Skeletal muscle tissue (tissue), 4 donors: ENCODE measurements around the gene PROSER1. TPM values are rescaled to one million over a fixed set of nuclear protein-coding genes. Genes with fewer than 3 reads are reported as not detected.

Experiments
- H3K27ac ChIP-seq: one replicate; pipeline ENCODE4 v1.7.0; 2013; ENCODE audit warnings: mild to moderate bottlenecking, low read depth, low read length, inconsistent platforms
- H3K27me3 ChIP-seq, 3 donors: one replicate each; pipeline ENCODE4 v1.7.0; 2013; ENCODE audit warnings: low read length in 3 of 3; ENCODE audit not compliant: control insufficient read depth in 3 of 3, insufficient read depth in 3 of 3
- H3K36me3 ChIP-seq, 3 donors: one replicate each; pipeline ENCODE4 v1.7.0; 2013; ENCODE audit warnings: low read length in 3 of 3; ENCODE audit not compliant: control insufficient read depth in 3 of 3, insufficient read depth in 3 of 3
- H3K4me1 ChIP-seq, 3 donors: one replicate each; pipeline ENCODE4 v1.7.0; 2013; ENCODE audit warnings: low read length in 3 of 3, mild to moderate bottlenecking in 3 of 3; ENCODE audit not compliant: control insufficient read depth in 3 of 3, insufficient read depth in 3 of 3
- H3K4me3 ChIP-seq, 3 donors: one replicate each; pipeline ENCODE4 v1.7.0; 2013; ENCODE audit warnings: low read length in 3 of 3
- H3K9ac ChIP-seq, 3 donors: one replicate each; pipeline ENCODE4 v1.7.0; 2013; ENCODE audit warnings: low read length in 3 of 3, mild to moderate bottlenecking in 3 of 3, moderate library complexity in 2 of 3, low read depth in 1 of 3
- H3K9me3 ChIP-seq, 3 donors: one replicate each; pipeline ENCODE4 v1.7.0; 2013; ENCODE audit warnings: low read length in 3 of 3; ENCODE audit not compliant: control insufficient read depth in 3 of 3
- total RNA-seq: library from RNA; depleted of rRNA; stranded (reverse); fragments of >200 nt; gene quantifications from one replicate; pipeline ENCODE4 v1.2.3, GENCODE V29; 2014
- donor health status: Osteomylitis.

Gene PROSER1
- total RNA-seq, 1 donor from 2014 or later = 16.2 TPM

DNA sequence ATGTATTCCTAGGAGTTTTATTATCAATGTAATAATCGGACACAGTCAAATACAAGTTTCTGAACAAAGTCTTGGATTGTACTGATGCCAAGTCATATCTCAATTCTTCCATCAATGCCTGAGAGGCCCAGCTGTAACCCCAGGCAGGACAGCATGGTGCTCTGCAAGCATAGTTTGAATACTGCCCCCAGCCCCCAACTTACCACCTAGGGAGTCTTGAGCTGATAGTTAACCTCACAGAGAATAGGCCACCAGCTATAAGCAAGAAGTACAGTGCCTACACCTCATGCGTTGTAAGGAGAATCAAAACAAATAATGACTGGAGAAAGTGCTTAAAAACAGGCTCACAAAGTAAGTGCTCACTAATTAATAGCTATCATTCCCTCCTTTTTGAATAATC is 2.7 kb downstream of the PROSER1 start:
- peak overlapping the region; percentile 34 to 99 (median 36) for H3K4me3 ChIP-seq
- H3K9me3 ChIP-seq = no peaks in the 10 kb centered on the region
- no peaks in the 10 kb centered on the region for H3K27me3 ChIP-seq
- no peaks in the 10 kb centered on the region for H3K36me3 ChIP-seq
- H3K4me1 ChIP-seq = peaks cover 10 to 35% (median 21%) of the 10 kb centered on the region in 3 donors
- H3K27ac ChIP-seq = no peak overlapping the region
- peak overlapping the region; percentile 27 to 98 (median 58) for H3K9ac ChIP-seq

- no peaks in the 10 kb centered on the region for H3K27me3 ChIP-seq
- H3K27ac ChIP-seq = no peak overlapping the region
Measured at GRCh38 chr13:39034085-39034484, 3.8 kb downstream of the PROSER1 start.

GRCh38 chr13:39032150-39032549 is 5.7 kb downstream of the PROSER1 start:
- Histone ChIP-seq H3K9me3 (no peaks in the 10 kb centered on the region), H3K9ac (no peak overlapping the region), H3K4me1 (peaks cover 10 to 26% (median 18%) of the 10 kb centered on the region in 3 donors), H3K27ac (no peak overlapping the region), H3K36me3 (peaks cover 2 to 5% (median 4%) of the 10 kb centered on the region in 3 donors), H3K27me3 (no peaks in the 10 kb centered on the region), H3K4me3 (no peak overlapping the region)

More at GRCh38 chr13:39034085-39034484, 3.8 kb downstream of the PROSER1 start:
- peak overlapping the region in 1 of 3 donors; percentile 2 for H3K4me3 ChIP-seq
- H3K9me3 ChIP-seq = no peaks in the 10 kb centered on the region
- no peak overlapping the region for H3K9ac ChIP-seq
- H3K36me3 ChIP-seq = no peaks in the 10 kb centered on the region
- H3K4me1 ChIP-seq = peaks cover 10 to 31% (median 21%) of the 10 kb centered on the region in 3 donors

DNA sequence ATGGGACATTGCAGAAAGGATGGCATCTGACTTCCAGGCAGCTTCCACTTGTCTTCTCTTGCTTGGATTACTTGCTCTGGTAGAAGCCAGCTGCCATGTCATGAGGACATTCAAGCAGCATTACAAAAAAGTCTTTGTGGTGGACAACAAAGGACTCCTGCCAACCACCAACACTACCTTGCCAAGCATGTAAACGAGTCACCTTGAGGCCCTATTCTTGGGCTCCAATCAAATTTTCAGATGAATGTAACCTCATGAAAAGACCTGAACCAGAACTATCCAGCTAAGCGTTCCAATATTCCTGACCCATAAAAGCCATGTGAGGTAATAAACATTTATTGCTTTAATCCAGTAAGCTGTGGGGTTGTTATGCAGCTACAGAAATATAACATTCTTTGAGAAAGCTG is 12.5 kb downstream of the PROSER1 start:
- Histone ChIP-seq H3K9ac (no peak overlapping the region), H3K27me3 (no peaks in the 10 kb centered on the region), H3K36me3 (peaks cover 16 to 60% (median 31%) of the 10 kb centered on the region in 3 donors), H3K4me1 (no peaks in the 10 kb centered on the region), H3K4me3 (no peak overlapping the region), H3K27ac (no peak overlapping the region), H3K9me3 (no peaks in the 10 kb centered on the region)

DNA sequence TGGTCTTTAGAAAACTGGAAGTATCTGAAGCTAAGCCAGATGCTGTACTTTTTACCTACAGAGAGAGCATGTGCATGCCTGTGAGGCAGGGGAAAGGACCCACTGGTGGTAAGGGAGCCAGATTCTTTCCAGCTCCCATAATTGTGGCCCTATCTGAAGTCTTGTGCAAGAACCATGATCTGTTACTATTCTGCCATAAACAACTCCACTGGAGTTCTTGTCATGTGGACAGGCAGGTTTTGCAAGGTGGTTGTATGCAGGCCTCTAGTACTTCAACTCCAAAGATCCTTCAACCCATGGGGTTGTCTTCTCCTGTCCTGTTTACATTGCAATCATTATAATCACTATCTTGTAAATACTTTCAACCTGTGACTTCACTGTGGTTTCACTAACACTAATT is 14.1 kb downstream of the PROSER1 start:
- Histone ChIP-seq H3K4me3 (no peak overlapping the region), H3K9ac (no peak overlapping the region), H3K4me1 (no peaks in the 10 kb centered on the region), H3K9me3 (no peaks in the 10 kb centered on the region), H3K36me3 (peaks cover 16 to 60% (median 31%) of the 10 kb centered on the region in 3 donors), H3K27me3 (no peaks in the 10 kb centered on the region), H3K27ac (no peak overlapping the region)

GRCh38 chr13:39023316-39023715 is 14.6 kb downstream of the PROSER1 start:
- Histone ChIP-seq H3K36me3 (peaks cover 16 to 60% (median 31%) of the 10 kb centered on the region in 3 donors), H3K27ac (no peak overlapping the region), H3K4me1 (no peaks in the 10 kb centered on the region)

GRCh38 chr13:39020853-39021462 is 16.9 kb downstream of the PROSER1 start:
- Histone ChIP-seq H3K27ac (no peak overlapping the region), H3K27me3 (no peaks in the 10 kb centered on the region), H3K4me1 (peaks cover 0 to 3% (median 0%) of the 10 kb centered on the region in 3 donors)

More at GRCh38 chr13:39023316-39023715, 14.6 kb downstream of the PROSER1 start:
- Histone ChIP-seq H3K9me3 (no peaks in the 10 kb centered on the region), H3K4me3 (no peak overlapping the region), H3K9ac (no peak overlapping the region), H3K27me3 (no peaks in the 10 kb centered on the region)

GRCh38 chr13:39016787-39017186 is 21.1 kb downstream of the PROSER1 start:
- H3K27ac ChIP-seq = peak overlapping the region; percentile 50

More at GRCh38 chr13:39020853-39021462, 16.9 kb downstream of the PROSER1 start:
- Histone ChIP-seq H3K9ac (no peak overlapping the region), H3K36me3 (peaks cover 14 to 49% (median 36%) of the 10 kb centered on the region in 3 donors), H3K9me3 (no peaks in the 10 kb centered on the region), H3K4me3 (no peak overlapping the region)

GRCh38 chr13:39016087-39016486 is 21.8 kb downstream of the PROSER1 start:
- H3K9me3 ChIP-seq = no peaks in the 10 kb centered on the region
- H3K27ac ChIP-seq = peak overlapping the region; percentile 50
- peaks cover 0 to 3% (median 0%) of the 10 kb centered on the region in 3 donors for H3K4me1 ChIP-seq
- H3K36me3 ChIP-seq = peaks cover 26 to 49% (median 42%) of the 10 kb centered on the region in 3 donors
- no peak overlapping the region for H3K9ac ChIP-seq
- H3K4me3 ChIP-seq = no peak overlapping the region
- H3K27me3 ChIP-seq = no peaks in the 10 kb centered on the region

More at GRCh38 chr13:39016787-39017186, 21.1 kb downstream of the PROSER1 start:
- Histone ChIP-seq H3K4me3 (no peak overlapping the region), H3K9me3 (no peaks in the 10 kb centered on the region), H3K9ac (no peak overlapping the region), H3K27me3 (no peaks in the 10 kb centered on the region), H3K4me1 (peaks cover 0 to 3% (median 0%) of the 10 kb centered on the region in 3 donors), H3K36me3 (peaks cover 24 to 46% (median 40%) of the 10 kb centered on the region in 3 donors)

- H3K27me3 ChIP-seq = no peaks in the 10 kb centered on the region
- no peaks in the 10 kb centered on the region for H3K9me3 ChIP-seq
- peaks cover 31 to 62% (median 56%) of the 10 kb centered on the region in 3 donors for H3K36me3 ChIP-seq
- no peak overlapping the region for H3K4me3 ChIP-seq
- no peak overlapping the region for H3K27ac ChIP-seq
- no peak overlapping the region for H3K9ac ChIP-seq
- peaks cover 0 to 3% (median 0%) of the 10 kb centered on the region in 3 donors for H3K4me1 ChIP-seq
Measured at GRCh38 chr13:39013462-39013861, 24.4 kb downstream of the PROSER1 start.
